ENCODE data around the gene EHBP1. TPM values are rescaled to one million over a fixed set of nuclear protein-coding genes. Genes with fewer than 3 reads are reported as not detected.

The EHBP1 gene
- polyA plus RNA-seq, 1 of the 3 experiments (the other 2 are of a cell fraction), result 62.7 TPM

DNA sequence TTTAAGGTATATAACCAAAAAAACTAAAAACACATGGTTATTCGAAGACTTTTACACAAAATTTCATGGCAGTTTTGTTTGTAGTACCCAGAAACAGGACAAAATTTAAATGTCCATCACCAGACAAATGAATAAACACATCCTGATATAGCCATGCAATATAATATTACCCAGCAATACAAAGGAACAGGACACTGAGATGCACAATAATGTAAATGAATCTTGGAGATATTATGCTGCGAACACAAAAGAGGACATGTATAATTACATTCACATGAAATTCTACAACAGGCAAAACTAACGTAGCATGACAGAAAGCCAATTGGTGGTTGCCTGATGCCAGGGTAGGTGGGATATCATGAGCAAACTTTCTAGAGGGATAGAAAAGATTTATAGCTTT lies 252.7 kb downstream of the EHBP1 start:
- Histone ChIP-seq H3K9me2 (no peaks in the 10 kb centered on the region; the same call in 1 of the 2 replicates), H3K27ac (ENCODE audit: low read depth in 2 of 2, low read length in 1 of 2) (no peak overlapping the region), H3K27me3 (ENCODE audit: insufficient read depth) (no peaks in the 10 kb centered on the region), H3K9ac (no peak overlapping the region), H3F3A (replicated peaks; ENCODE audit: insufficient read depth) (peaks cover 10% of the 10 kb centered on the region), H4K20me1 (ENCODE audit: insufficient read depth) (no peaks in the 10 kb centered on the region), H3K4me1 (ENCODE audit: control insufficient read depth in 1 of 2, insufficient read depth in 2 of 2, low read depth in 1 of 2, low read length in 1 of 2) (no peaks in the 10 kb centered on the region), H2AFZ (ENCODE audit: low read depth) (no peak overlapping the region), H3K79me2 (ENCODE audit: insufficient read depth) (no peaks in the 10 kb centered on the region), H3K36me3 (replicated peaks in 1 of 2; ENCODE audit: control insufficient read depth in 1 of 2, insufficient read depth in 2 of 2, low read length in 1 of 2) (peaks cover 55 to 65% of the 10 kb centered on the region in 2 experiments), H3K4me2 (no peak overlapping the region), H3K9me3 (no peaks in the 10 kb centered on the region), H3K4me3 (ENCODE audit: low read depth in 2 of 2, low read length in 1 of 2) (no peak overlapping the region)
- TF ChIP-seq MEF2A (IDR thresholded peaks at IDR 0.05; ENCODE audit: borderline replicate concordance, low read depth), result no peak
- no peak for TF ChIP-seq SMC3 (IDR thresholded peaks at IDR 0.05; ENCODE audit: low read depth, low read length)
- TF ChIP-seq JUND (IDR thresholded peaks at IDR 0.05), result no peak
- TF ChIP-seq RAD21 (IDR thresholded peaks at IDR 0.05; ENCODE audit: low read length), result no peak
- DNase-seq, result no peak
- POLR2A ChIA-PET, result no interaction called here
- WGBS (ENCODE audit: low lambda C conversion rate), result 95% methylated on average over 3 of the region's 3 CpGs
- CTCF ChIA-PET, result no interaction called here

- H3F3A ChIP-seq (replicated peaks; ENCODE audit: insufficient read depth), result no peaks in the 10 kb centered on the region
- H3K9ac ChIP-seq, result no peak overlapping the region
- no peaks in the 10 kb centered on the region for H3K9me2 ChIP-seq
- DNase-seq, result no peak
- H3K27ac ChIP-seq (ENCODE audit: low read depth in 2 of 2, low read length in 1 of 2), result no peak overlapping the region
- no peak overlapping the region for H3K4me2 ChIP-seq
- ChIA-PET POLR2A (no interaction called here), CTCF (no interaction called here)
- H3K79me2 ChIP-seq (ENCODE audit: insufficient read depth), result no peaks in the 10 kb centered on the region
- WGBS (ENCODE audit: low lambda C conversion rate), result 94% methylated on average over 2 of the region's 2 CpGs
- H2AFZ ChIP-seq (ENCODE audit: low read depth), result no peak overlapping the region
- no peaks in the 10 kb centered on the region for H3K9me3 ChIP-seq
- no peak for TF ChIP-seq POLR2AphosphoS5 (IDR thresholded peaks at IDR 0.05; ENCODE audit: low read depth, low read length)
- TF ChIP-seq, protein P1, sequence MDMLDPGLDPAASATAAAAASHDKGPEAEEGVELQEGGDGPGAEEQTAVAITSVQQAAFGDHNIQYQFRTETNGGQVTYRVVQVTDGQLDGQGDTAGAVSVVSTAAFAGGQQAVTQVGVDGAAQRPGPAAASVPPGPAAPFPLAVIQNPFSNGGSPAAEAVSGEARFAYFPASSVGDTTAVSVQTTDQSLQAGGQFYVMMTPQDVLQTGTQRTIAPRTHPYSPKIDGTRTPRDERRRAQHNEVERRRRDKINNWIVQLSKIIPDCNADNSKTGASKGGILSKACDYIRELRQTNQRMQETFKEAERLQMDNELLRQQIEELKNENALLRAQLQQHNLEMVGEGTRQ (IDR thresholded peaks at IDR 0.05; ENCODE audit: borderline replicate concordance, low read depth, low read length), result no peak
- TF ChIP-seq ELF1 (IDR thresholded peaks at IDR 0.05), result no peak
- no peak for TF ChIP-seq JUND (IDR thresholded peaks at IDR 0.05)
- TF ChIP-seq EZH2phosphoT487 (IDR thresholded peaks at IDR 0.05; ENCODE audit: borderline replicate concordance, low read depth), result no peak
- TF ChIP-seq SMC3 (IDR thresholded peaks at IDR 0.05; ENCODE audit: low read depth, low read length), result no peak
- no peak for TF ChIP-seq MAX (IDR thresholded peaks at IDR 0.05; ENCODE audit: low read depth)
- no peak for TF ChIP-seq MEF2A (IDR thresholded peaks at IDR 0.05; ENCODE audit: borderline replicate concordance, low read depth)
- TF ChIP-seq, protein P2, sequence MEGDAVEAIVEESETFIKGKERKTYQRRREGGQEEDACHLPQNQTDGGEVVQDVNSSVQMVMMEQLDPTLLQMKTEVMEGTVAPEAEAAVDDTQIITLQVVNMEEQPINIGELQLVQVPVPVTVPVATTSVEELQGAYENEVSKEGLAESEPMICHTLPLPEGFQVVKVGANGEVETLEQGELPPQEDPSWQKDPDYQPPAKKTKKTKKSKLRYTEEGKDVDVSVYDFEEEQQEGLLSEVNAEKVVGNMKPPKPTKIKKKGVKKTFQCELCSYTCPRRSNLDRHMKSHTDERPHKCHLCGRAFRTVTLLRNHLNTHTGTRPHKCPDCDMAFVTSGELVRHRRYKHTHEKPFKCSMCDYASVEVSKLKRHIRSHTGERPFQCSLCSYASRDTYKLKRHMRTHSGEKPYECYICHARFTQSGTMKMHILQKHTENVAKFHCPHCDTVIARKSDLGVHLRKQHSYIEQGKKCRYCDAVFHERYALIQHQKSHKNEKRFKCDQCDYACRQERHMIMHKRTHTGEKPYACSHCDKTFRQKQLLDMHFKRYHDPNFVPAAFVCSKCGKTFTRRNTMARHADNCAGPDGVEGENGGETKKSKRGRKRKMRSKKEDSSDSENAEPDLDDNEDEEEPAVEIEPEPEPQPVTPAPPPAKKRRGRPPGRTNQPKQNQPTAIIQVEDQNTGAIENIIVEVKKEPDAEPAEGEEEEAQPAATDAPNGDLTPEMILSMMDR (IDR thresholded peaks at IDR 0.05), result no peak
- TF ChIP-seq, protein P3, sequence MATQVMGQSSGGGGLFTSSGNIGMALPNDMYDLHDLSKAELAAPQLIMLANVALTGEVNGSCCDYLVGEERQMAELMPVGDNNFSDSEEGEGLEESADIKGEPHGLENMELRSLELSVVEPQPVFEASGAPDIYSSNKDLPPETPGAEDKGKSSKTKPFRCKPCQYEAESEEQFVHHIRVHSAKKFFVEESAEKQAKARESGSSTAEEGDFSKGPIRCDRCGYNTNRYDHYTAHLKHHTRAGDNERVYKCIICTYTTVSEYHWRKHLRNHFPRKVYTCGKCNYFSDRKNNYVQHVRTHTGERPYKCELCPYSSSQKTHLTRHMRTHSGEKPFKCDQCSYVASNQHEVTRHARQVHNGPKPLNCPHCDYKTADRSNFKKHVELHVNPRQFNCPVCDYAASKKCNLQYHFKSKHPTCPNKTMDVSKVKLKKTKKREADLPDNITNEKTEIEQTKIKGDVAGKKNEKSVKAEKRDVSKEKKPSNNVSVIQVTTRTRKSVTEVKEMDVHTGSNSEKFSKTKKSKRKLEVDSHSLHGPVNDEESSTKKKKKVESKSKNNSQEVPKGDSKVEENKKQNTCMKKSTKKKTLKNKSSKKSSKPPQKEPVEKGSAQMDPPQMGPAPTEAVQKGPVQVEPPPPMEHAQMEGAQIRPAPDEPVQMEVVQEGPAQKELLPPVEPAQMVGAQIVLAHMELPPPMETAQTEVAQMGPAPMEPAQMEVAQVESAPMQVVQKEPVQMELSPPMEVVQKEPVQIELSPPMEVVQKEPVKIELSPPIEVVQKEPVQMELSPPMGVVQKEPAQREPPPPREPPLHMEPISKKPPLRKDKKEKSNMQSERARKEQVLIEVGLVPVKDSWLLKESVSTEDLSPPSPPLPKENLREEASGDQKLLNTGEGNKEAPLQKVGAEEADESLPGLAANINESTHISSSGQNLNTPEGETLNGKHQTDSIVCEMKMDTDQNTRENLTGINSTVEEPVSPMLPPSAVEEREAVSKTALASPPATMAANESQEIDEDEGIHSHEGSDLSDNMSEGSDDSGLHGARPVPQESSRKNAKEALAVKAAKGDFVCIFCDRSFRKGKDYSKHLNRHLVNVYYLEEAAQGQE (IDR thresholded peaks at IDR 0.05; ENCODE audit: low read depth, low read length), result no peak
- TF ChIP-seq, protein P4, sequence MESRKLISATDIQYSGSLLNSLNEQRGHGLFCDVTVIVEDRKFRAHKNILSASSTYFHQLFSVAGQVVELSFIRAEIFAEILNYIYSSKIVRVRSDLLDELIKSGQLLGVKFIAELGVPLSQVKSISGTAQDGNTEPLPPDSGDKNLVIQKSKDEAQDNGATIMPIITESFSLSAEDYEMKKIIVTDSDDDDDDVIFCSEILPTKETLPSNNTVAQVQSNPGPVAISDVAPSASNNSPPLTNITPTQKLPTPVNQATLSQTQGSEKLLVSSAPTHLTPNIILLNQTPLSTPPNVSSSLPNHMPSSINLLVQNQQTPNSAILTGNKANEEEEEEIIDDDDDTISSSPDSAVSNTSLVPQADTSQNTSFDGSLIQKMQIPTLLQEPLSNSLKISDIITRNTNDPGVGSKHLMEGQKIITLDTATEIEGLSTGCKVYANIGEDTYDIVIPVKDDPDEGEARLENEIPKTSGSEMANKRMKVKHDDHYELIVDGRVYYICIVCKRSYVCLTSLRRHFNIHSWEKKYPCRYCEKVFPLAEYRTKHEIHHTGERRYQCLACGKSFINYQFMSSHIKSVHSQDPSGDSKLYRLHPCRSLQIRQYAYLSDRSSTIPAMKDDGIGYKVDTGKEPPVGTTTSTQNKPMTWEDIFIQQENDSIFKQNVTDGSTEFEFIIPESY (IDR thresholded peaks at IDR 0.05; ENCODE audit: borderline replicate concordance, low read depth), result no peak
- no peak for TF ChIP-seq CHD2 (IDR thresholded peaks at IDR 0.05; ENCODE audit: low read length, partially characterized antibody)
- TF ChIP-seq NFIC (IDR thresholded peaks at IDR 0.05; ENCODE audit: borderline replicate concordance), result no peak
- no peaks in the 10 kb centered on the region for H3K27me3 ChIP-seq (ENCODE audit: insufficient read depth)
- H4K20me1 ChIP-seq (ENCODE audit: insufficient read depth), result no peaks in the 10 kb centered on the region
- peaks cover 25 to 55% of the 10 kb centered on the region in 2 experiments for H3K36me3 ChIP-seq (replicated peaks in 1 of 2; ENCODE audit: control insufficient read depth in 1 of 2, insufficient read depth in 2 of 2, low read length in 1 of 2)
- no peaks in the 10 kb centered on the region; a peak in 2 of 4 replicates for H3K4me1 ChIP-seq (ENCODE audit: control insufficient read depth in 1 of 2, insufficient read depth in 2 of 2, low read depth in 1 of 2, low read length in 1 of 2)
- no peak overlapping the region for H3K4me3 ChIP-seq (ENCODE audit: low read depth in 2 of 2, low read length in 1 of 2)
Observed at GRCh38 chr2:62964050-62964449, 258.5 kb downstream of the EHBP1 start.
